BJ (cell line): ENCODE measurements around the gene FOXP1. TPM values are rescaled to one million over a fixed set of nuclear protein-coding genes. Genes with fewer than 3 reads are reported as not detected.
A peak's percentile ranks its signal among the peaks of the same experiment; 100 is the strongest.

Source experiments
- CTCF ChIA-PET: fragments of 350-600 bp; formaldehyde crosslinking; extraction: SDS; loops from one replicate; lab custom pipeline; 2021; ENCODE audit warnings: antibody characterized with exemption, inconsistent platforms; lab: Yijun Ruan, JAX
- POLR2A ChIA-PET: fragments of 300-600 bp; sonication (Branson Sonifier 250); formaldehyde crosslinking; extraction: SDS; loops from one replicate; lab custom pipeline; 2021; ENCODE audit warnings: antibody characterized with exemption; lab: Charles Lee
- DNase-seq: peaks from one replicate; pipeline ENCODE4 v3.0.0-alpha.2; 2011; ENCODE audit warnings: low read depth
- H3K27me3 ChIP-seq: 2 replicates; pipeline ENCODE4 v1.6.0; 2011; ENCODE audit warnings: low read length; ENCODE audit not compliant: control insufficient read depth, insufficient read depth
- H3K36me3 ChIP-seq: 2 replicates; pipeline ENCODE4 v1.5.1; 2011; ENCODE audit warnings: low read length; ENCODE audit not compliant: control insufficient read depth, insufficient read depth
- H3K4me3 ChIP-seq: 2 replicates; pipeline ENCODE4 v1.5.1; 2011; ENCODE audit warnings: low read depth, mild to moderate bottlenecking, control low read depth, low read length
- polyA plus RNA-seq: library from polyadenylated mRNA; depleted of rRNA; stranded (reverse); fragments of >200 nt; gene quantifications from 2 replicates; pipeline ENCODE4 v1.2.3, GENCODE V29; 2011
- TF ChIP-seq, protein P1 (sequence below): IDR thresholded peaks from 2 replicates; pipeline ENCODE4 v1.5.1; 2011; ENCODE audit warnings: low read depth, mild to moderate bottlenecking, control low read depth, inconsistent platforms, low read length, moderate library complexity; ENCODE audit not compliant: insufficient read depth

The FOXP1 gene
- polyA plus RNA-seq, 1 experiment = 37.0 TPM

DNA sequence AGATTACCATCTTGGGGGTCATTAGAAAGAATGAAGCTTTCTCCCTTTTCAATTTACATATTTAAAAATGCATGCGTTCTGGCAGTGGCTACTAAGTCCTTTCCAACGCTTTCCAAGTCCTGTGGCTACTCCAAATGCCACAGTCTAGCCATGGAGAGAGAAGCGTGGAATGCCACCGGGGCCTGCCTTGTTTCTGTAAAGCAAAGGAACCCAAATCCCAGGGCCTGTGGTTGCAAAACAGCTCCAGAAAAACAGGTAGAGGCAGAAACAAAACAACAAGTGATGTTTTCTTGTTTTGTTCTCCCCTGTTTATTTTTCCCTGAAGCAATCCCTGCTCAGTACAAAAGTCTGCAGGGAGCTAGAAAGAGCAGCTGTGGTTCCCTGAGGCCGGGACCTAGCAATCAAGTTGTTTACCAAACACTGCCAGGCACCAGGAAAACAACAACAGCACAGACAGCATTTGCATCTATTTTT lies 85.5 kb downstream of the FOXP1 start:
- CTCF ChIA-PET = interaction anchor here (1.2 to 1.7 kb wide), 2 partner anchors 9 to 12 kb away, joined by 4 to 5 read pairs; no protein-coding TSS in a partner anchor
- H3K36me3 ChIP-seq = no peaks in the 10 kb centered on the region
- H3K27me3 ChIP-seq = no peaks in the 10 kb centered on the region
- TF ChIP-seq, protein P1, sequence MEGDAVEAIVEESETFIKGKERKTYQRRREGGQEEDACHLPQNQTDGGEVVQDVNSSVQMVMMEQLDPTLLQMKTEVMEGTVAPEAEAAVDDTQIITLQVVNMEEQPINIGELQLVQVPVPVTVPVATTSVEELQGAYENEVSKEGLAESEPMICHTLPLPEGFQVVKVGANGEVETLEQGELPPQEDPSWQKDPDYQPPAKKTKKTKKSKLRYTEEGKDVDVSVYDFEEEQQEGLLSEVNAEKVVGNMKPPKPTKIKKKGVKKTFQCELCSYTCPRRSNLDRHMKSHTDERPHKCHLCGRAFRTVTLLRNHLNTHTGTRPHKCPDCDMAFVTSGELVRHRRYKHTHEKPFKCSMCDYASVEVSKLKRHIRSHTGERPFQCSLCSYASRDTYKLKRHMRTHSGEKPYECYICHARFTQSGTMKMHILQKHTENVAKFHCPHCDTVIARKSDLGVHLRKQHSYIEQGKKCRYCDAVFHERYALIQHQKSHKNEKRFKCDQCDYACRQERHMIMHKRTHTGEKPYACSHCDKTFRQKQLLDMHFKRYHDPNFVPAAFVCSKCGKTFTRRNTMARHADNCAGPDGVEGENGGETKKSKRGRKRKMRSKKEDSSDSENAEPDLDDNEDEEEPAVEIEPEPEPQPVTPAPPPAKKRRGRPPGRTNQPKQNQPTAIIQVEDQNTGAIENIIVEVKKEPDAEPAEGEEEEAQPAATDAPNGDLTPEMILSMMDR = no peak
- POLR2A ChIA-PET = no interaction called here
- no peak for DNase-seq
- no peak overlapping the region for H3K4me3 ChIP-seq

DNA sequence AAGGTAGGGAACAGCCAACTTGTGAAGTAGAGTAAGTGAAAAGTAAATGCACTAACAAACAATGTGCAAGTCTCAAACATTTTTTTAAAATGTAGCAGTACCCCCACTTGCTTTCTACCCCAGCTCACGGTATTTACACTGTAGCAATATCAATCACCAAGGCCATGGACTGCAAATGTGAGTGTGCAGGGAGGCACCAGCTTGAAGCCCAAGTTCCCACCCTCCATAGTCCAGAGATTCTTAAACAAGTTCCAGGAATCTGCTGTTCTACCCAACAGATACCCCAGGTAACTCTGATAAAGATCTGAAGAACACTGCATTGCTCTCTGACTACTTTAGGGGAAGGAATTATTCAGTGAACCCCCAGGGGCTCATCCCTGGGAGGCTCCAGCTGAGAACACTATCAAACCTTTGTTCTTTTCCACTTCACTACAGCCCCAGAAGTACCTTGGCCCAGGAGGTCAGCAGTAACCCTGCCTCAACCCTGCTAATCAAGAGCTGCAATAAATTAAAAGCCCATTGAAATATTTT lies 86.1 kb downstream of the FOXP1 start:
- Histone ChIP-seq H3K27me3 (no peaks in the 10 kb centered on the region), H3K36me3 (no peaks in the 10 kb centered on the region), H3K4me3 (no peak overlapping the region)
- TF ChIP-seq, protein P1 = no peak
- POLR2A ChIA-PET = no interaction called here
- DNase-seq = no peak
- CTCF ChIA-PET = interaction anchor here (1.2 to 1.7 kb wide), 3 partner anchors 10 to 33 kb away, joined by 3 to 5 read pairs (median 4); no protein-coding TSS in a partner anchor

DNA sequence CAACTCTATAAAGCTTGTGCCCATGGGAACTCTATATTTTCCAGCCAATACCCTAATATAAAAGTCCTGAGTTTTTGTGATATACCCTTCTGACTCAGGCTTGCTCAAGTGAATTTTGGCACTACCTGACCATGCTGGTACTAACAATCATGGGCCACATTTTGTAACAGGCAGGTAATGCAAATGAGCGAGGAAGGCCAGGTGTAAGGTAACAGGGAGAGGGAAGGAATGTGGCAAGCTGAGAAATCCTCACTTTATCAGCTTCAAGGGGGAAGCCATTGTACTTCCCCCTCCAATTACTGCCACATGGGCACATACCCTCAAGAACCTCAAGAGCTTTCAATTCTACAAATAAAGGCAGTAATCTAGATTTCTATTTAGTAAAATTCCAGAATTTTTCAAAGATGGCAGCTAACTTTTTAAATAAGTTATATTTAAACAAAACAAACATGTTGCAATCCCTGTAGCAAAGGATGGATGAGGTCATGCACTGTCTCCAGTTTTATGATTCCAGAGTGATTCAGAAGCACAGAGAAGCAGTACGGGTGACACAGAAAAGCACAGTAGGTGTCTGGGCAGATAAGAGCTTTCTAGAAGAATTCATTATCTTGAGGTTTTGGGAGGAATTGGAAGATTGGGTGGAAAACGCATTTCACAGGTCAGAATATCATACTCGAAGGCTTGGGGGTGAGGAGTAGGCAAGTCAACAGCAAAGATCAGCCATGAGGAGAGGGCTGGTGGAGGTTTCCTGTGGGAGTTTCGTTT lies 87.6 kb downstream of the FOXP1 start:
- Histone ChIP-seq H3K4me3 (no peak overlapping the region), H3K36me3 (no peaks in the 10 kb centered on the region), H3K27me3 (no peaks in the 10 kb centered on the region)
- DNase-seq = peak; percentile 79
- TF ChIP-seq, protein P1 = no peak
- ChIA-PET POLR2A (interaction anchor here (0.6 kb wide), 1 partner anchor 32 kb away, joined by 9 read pairs; no protein-coding TSS in a partner anchor), CTCF (interaction anchor here (1.1 to 1.7 kb wide), 5 partner anchors 16 to 365 kb away, joined by 3 to 7 read pairs (median 4); no protein-coding TSS in a partner anchor)

DNA sequence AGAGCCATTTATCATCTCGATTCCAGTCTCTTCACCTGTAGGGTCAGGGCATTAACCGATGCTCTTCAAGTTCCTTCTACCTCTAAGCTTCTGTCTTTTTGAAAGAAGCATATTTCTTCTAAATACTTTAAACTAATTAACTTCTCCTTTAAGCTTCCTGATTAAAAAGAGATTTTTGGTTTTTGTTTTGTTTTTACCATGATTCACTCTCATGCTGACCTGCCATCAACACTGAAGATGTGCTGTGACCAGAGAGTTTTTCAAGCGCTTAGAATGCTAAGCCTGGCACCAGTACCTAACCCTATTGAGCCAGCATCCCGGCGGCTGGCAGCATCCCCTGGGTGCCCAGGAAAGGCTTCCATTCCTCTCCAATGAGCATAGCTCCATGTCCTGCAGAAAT lies 89.3 kb downstream of the FOXP1 start:
- Histone ChIP-seq H3K36me3 (no peaks in the 10 kb centered on the region), H3K4me3 (no peak overlapping the region), H3K27me3 (no peaks in the 10 kb centered on the region)
- TF ChIP-seq, protein P1 = no peak
- no peak for DNase-seq
- ChIA-PET CTCF (no interaction called here), POLR2A (no interaction called here)
